Mesendoderm (in vitro differentiated cells): ENCODE data around the gene ARL17B. TPM values are rescaled to one million over a fixed set of nuclear protein-coding genes. Genes with fewer than 3 reads are reported as not detected.

ENCODE experiments used
- small RNA-seq: library from polyadenylated mRNA; stranded (forward); fragments of <200 nt; extraction: miRNeasy Mini kit (QIAGEN cat#:217004); gene quantifications from one replicate; pipeline ENCODE3, GENCODE V24; 2013; ENCODE audit not compliant: insufficient read depth

The ARL17B gene

Small RNA genes lying within 50 kb of the gene (small RNA-seq; reads per million reads assigned to genes)
- gene RN7SL656P: not detected
